CD14-positive monocyte (primary cell): Measurements from ENCODE around the gene BCAR3. TPM values are rescaled to one million over a fixed set of nuclear protein-coding genes. Genes with fewer than 3 reads are reported as not detected.
A peak's percentile ranks its signal among the peaks of the same experiment; 100 is the strongest.

Experiments
- DNase-seq, 3 donors: peaks; one replicate each; pipeline ENCODE4 v3.0.0-alpha.2; 2011 to 2022
- H2AFZ ChIP-seq: 2 replicates; pipeline ENCODE4 v1.6.0; 2012; ENCODE audit warnings: mild to moderate bottlenecking, low read depth, low read length, inconsistent platforms; ENCODE audit not compliant: insufficient read depth, poor library complexity, severe bottlenecking
- H3K27ac ChIP-seq, 2 donors: 1 replicate in 1 of 2; 2 replicates in 1 of 2; pipeline ENCODE4 v1.5.1; 2012 to 2013; ENCODE audit warnings: low read length in 2 of 2, control low read depth in 1 of 2, inconsistent platforms in 1 of 2, low read depth in 1 of 2, mild to moderate bottlenecking in 1 of 2
- H3K27me3 ChIP-seq, 2 donors: one replicate each; pipeline versions ENCODE4 v1.6.0 to v1.6.1; 2011 to 2013; ENCODE audit warnings: low read length in 2 of 2; ENCODE audit not compliant: control insufficient read depth in 2 of 2, insufficient read depth in 2 of 2
- H3K36me3 ChIP-seq, 2 donors: replicated peaks in 1 of 2; 1 replicate in 1 of 2; 2 replicates in 1 of 2; pipeline versions ENCODE4 v1.5.1 to v1.6.1; 2012 to 2013; ENCODE audit warnings: low read length in 2 of 2, control low read depth in 1 of 2, inconsistent platforms in 1 of 2, mild to moderate bottlenecking in 1 of 2; ENCODE audit not compliant: insufficient read depth in 2 of 2, control insufficient read depth in 1 of 2
- H3K4me1 ChIP-seq, 2 donors: 1 replicate in 1 of 2; 2 replicates in 1 of 2; pipeline versions ENCODE4 v1.5.1 to v1.6.1; 2012 to 2013; ENCODE audit warnings: low read length in 2 of 2, control low read depth in 1 of 2, inconsistent platforms in 1 of 2, mild to moderate bottlenecking in 1 of 2, moderate library complexity in 1 of 2; ENCODE audit not compliant: insufficient read depth in 2 of 2, control insufficient read depth in 1 of 2
- H3K4me2 ChIP-seq: replicated peaks from 2 replicates; pipeline ENCODE3; 2012; ENCODE audit warnings: low read length, moderate library complexity, mild to moderate bottlenecking; ENCODE audit not compliant: poor library complexity, severe bottlenecking; ENCODE audit errors: extremely low read depth
- H3K4me3 ChIP-seq, 3 experiments: fragments of 200-600 bp in 1 of 3; sonication (generic) in 1 of 3; replicated peaks in 1 of 3; 1 replicate in 2 of 3; 2 replicates in 1 of 3; pipeline ENCODE4 v1.5.1; 2011 to 2013; ENCODE audit warnings: low read length in 3 of 3, mild to moderate bottlenecking in 3 of 3, control low read depth in 2 of 3, low read depth in 2 of 3, inconsistent platforms in 1 of 3, moderate library complexity in 1 of 3
- H3K79me2 ChIP-seq: 2 replicates; pipeline ENCODE4 v1.6.0; 2012; ENCODE audit warnings: mild to moderate bottlenecking, control low read depth, inconsistent platforms, low read length, moderate library complexity; ENCODE audit not compliant: insufficient read depth
- H3K9ac ChIP-seq: 2 replicates; pipeline ENCODE4 v1.6.0; 2017; ENCODE audit warnings: low read length, mild to moderate bottlenecking; ENCODE audit not compliant: insufficient read depth, poor library complexity, severe bottlenecking
- H3K9me3 ChIP-seq, 2 donors: replicated peaks in 1 of 2; 1 replicate in 1 of 2; 2 replicates in 1 of 2; pipeline versions ENCODE4 v1.5.1 to v1.6.1; 2012 to 2013; ENCODE audit warnings: low read length in 2 of 2, control low read depth in 1 of 2; ENCODE audit not compliant: control insufficient read depth in 1 of 2, insufficient read depth in 1 of 2
- H4K20me1 ChIP-seq: 2 replicates; pipeline ENCODE4 v1.6.0; 2012; ENCODE audit warnings: mild to moderate bottlenecking, low read length, control low read depth, moderate library complexity; ENCODE audit not compliant: insufficient read depth
- H3K27ac Mint-ChIP-seq, 7 donors: one replicate each; pipeline ENCODE4 v1.8.0; 2020; ENCODE audit warnings: mild to moderate bottlenecking in 7 of 7, mixed read lengths in 7 of 7, moderate library complexity in 6 of 7, inconsistent platforms in 2 of 7
- H3K27me3 Mint-ChIP-seq, 3 donors: one replicate each; pipeline ENCODE4 v1.8.0; 2021 to 2022; ENCODE audit warnings: low read depth in 3 of 3, mild to moderate bottlenecking in 3 of 3, mixed read lengths in 3 of 3, moderate library complexity in 3 of 3, inconsistent platforms in 1 of 3
- H3K36me3 Mint-ChIP-seq, 2 donors: one replicate each; pipeline ENCODE4 v1.8.0; 2020; ENCODE audit warnings: mixed read lengths in 2 of 2, inconsistent platforms in 1 of 2, mild to moderate bottlenecking in 1 of 2
- H3K4me1 Mint-ChIP-seq: one replicate; pipeline ENCODE4 v1.8.0; 2020; ENCODE audit warnings: mild to moderate bottlenecking, mixed read lengths
- H3K4me3 Mint-ChIP-seq, 2 donors: one replicate each; pipeline ENCODE4 v1.8.0; 2020; ENCODE audit warnings: mild to moderate bottlenecking in 2 of 2, mixed read lengths in 2 of 2, moderate library complexity in 1 of 2
- H3K9me3 Mint-ChIP-seq, 7 donors: one replicate each; pipeline ENCODE4 v1.8.0; 2020 to 2022; ENCODE audit warnings: mixed read lengths in 7 of 7, mild to moderate bottlenecking in 6 of 7, moderate library complexity in 6 of 7, inconsistent platforms in 2 of 7
- CTCF ChIP-seq: fragments of 200-600 bp; IDR thresholded peaks from one replicate; pipeline ENCODE4 v1.8.0; 2022; ENCODE audit warnings: antibody characterized with exemption, mild to moderate bottlenecking
- WGBS: methylation state at CpG from one replicate; pipeline ENCODE4 v1.1.5; 2013; ENCODE audit warnings: missing lambda C conversion rate; ENCODE audit not compliant: insufficient coverage; 5-methylcytosine and 5-hydroxymethylcytosine counted together
- intact Hi-C, 2 donors: fragments of 100-400 bp; cut with micrococcal nuclease; formaldehyde crosslinking; loops; one replicate each; pipeline versions ENCODE4 v1.15.0 to v1.15.1; 2023
- polyA plus RNA-seq, 3 donors: library from polyadenylated mRNA; depleted of rRNA in 1 of 3; unstranded in 2 of 3; stranded (reverse) in 1 of 3; fragments of 300-500 nt in 2 of 3; fragments of >200 nt in 1 of 3; fragmentation: Illumina TruSeq in 2 of 3; gene quantifications; 1 replicate in 2 of 3; 2 replicates in 1 of 3; pipeline ENCODE4 v1.2.3, GENCODE V29; 2012 to 2021

Gene BCAR3
- polyA plus RNA-seq, 3 donors: 0.05 to 0.41 TPM; not detected in 1

GRCh38 chr1:93616221-93616995, 65.2 kb downstream of the BCAR3 start:
- DNase-seq: no peak
- no peaks in the 10 kb centered on the region for H3K4me1 Mint-ChIP-seq
- no peak overlapping the region for H3K9ac ChIP-seq
- no peaks in the 10 kb centered on the region for H3K36me3 ChIP-seq
- H4K20me1 ChIP-seq: no peaks in the 10 kb centered on the region
- H3K9me3 Mint-ChIP-seq: no peaks in the 10 kb centered on the region
- 100% methylated on average over 3 of the region's 8 CpGs for WGBS
- H3K27ac Mint-ChIP-seq: no peak overlapping the region
- H3K9me3 ChIP-seq: no peaks in the 10 kb centered on the region
- H3K27me3 ChIP-seq: no peaks in the 10 kb centered on the region
- no peak overlapping the region for H3K4me3 Mint-ChIP-seq
- H2AFZ ChIP-seq: no peak overlapping the region
- no peak overlapping the region for H3K4me2 ChIP-seq
- H3K27me3 Mint-ChIP-seq: peaks cover 0 to 3% (median 2%) of the 10 kb centered on the region in 3 donors
- no peaks in the 10 kb centered on the region for H3K36me3 Mint-ChIP-seq
- H3K4me3 ChIP-seq: no peak overlapping the region
- intact Hi-C loops: no loop called here
- TF ChIP-seq CTCF: no peak
- H3K79me2 ChIP-seq: no peaks in the 10 kb centered on the region
- H3K4me1 ChIP-seq: no peaks in the 10 kb centered on the region
- H3K27ac ChIP-seq: no peak overlapping the region

GRCh38 chr1:93615582-93616150, 66.0 kb downstream of the BCAR3 start:
- Mint-ChIP-seq H3K4me3 (no peak overlapping the region), H3K4me1 (no peaks in the 10 kb centered on the region), H3K9me3 (no peaks in the 10 kb centered on the region), H3K36me3 (no peaks in the 10 kb centered on the region), H3K27ac (peak overlapping the region in 1 of 7 donors; percentile 47), H3K27me3 (peaks cover 0 to 3% (median 2%) of the 10 kb centered on the region in 3 donors)
- intact Hi-C loops: no loop called here
- no peaks in the 10 kb centered on the region for H4K20me1 ChIP-seq
- H2AFZ ChIP-seq: no peak overlapping the region
- H3K4me3 ChIP-seq: no peak overlapping the region
- no peak overlapping the region for H3K27ac ChIP-seq
- H3K79me2 ChIP-seq: no peaks in the 10 kb centered on the region
- no peak for DNase-seq
- H3K4me2 ChIP-seq: no peak overlapping the region
- no peak overlapping the region for H3K9ac ChIP-seq
- H3K36me3 ChIP-seq: no peaks in the 10 kb centered on the region
- H3K27me3 ChIP-seq: no peaks in the 10 kb centered on the region
- H3K9me3 ChIP-seq: no peaks in the 10 kb centered on the region
- H3K4me1 ChIP-seq: no peaks in the 10 kb centered on the region
- 93% methylated on average over 7 of the region's 10 CpGs for WGBS
- no peak for TF ChIP-seq CTCF
